CD14-positive monocyte (primary cell): ENCODE data around the gene SPZ1. TPM values are rescaled to one million over a fixed set of nuclear protein-coding genes. Genes with fewer than 3 reads are reported as not detected.

ENCODE experiments used
- DNase-seq, 3 donors: peaks; one replicate each; pipeline ENCODE4 v3.0.0-alpha.2; 2011 to 2022
- H2AFZ ChIP-seq: 2 replicates; pipeline ENCODE4 v1.6.0; 2012; ENCODE audit warnings: mild to moderate bottlenecking, low read depth, low read length, inconsistent platforms; ENCODE audit not compliant: insufficient read depth, poor library complexity, severe bottlenecking
- H3K27ac ChIP-seq, 2 donors: 1 replicate in 1 of 2; 2 replicates in 1 of 2; pipeline ENCODE4 v1.5.1; 2012 to 2013; ENCODE audit warnings: low read length in 2 of 2, control low read depth in 1 of 2, inconsistent platforms in 1 of 2, low read depth in 1 of 2, mild to moderate bottlenecking in 1 of 2
- H3K27me3 ChIP-seq, 2 donors: one replicate each; pipeline versions ENCODE4 v1.6.0 to v1.6.1; 2011 to 2013; ENCODE audit warnings: low read length in 2 of 2; ENCODE audit not compliant: control insufficient read depth in 2 of 2, insufficient read depth in 2 of 2
- H3K36me3 ChIP-seq, 2 donors: replicated peaks in 1 of 2; 1 replicate in 1 of 2; 2 replicates in 1 of 2; pipeline versions ENCODE4 v1.5.1 to v1.6.1; 2012 to 2013; ENCODE audit warnings: low read length in 2 of 2, control low read depth in 1 of 2, inconsistent platforms in 1 of 2, mild to moderate bottlenecking in 1 of 2; ENCODE audit not compliant: insufficient read depth in 2 of 2, control insufficient read depth in 1 of 2
- H3K4me1 ChIP-seq, 2 donors: 1 replicate in 1 of 2; 2 replicates in 1 of 2; pipeline versions ENCODE4 v1.5.1 to v1.6.1; 2012 to 2013; ENCODE audit warnings: low read length in 2 of 2, control low read depth in 1 of 2, inconsistent platforms in 1 of 2, mild to moderate bottlenecking in 1 of 2, moderate library complexity in 1 of 2; ENCODE audit not compliant: insufficient read depth in 2 of 2, control insufficient read depth in 1 of 2
- H3K4me2 ChIP-seq: replicated peaks from 2 replicates; pipeline ENCODE3; 2012; ENCODE audit warnings: low read length, moderate library complexity, mild to moderate bottlenecking; ENCODE audit not compliant: poor library complexity, severe bottlenecking; ENCODE audit errors: extremely low read depth
- H3K4me3 ChIP-seq, 3 experiments: fragments of 200-600 bp in 1 of 3; sonication (generic) in 1 of 3; replicated peaks in 1 of 3; 1 replicate in 2 of 3; 2 replicates in 1 of 3; pipeline ENCODE4 v1.5.1; 2011 to 2013; ENCODE audit warnings: low read length in 3 of 3, mild to moderate bottlenecking in 3 of 3, control low read depth in 2 of 3, low read depth in 2 of 3, inconsistent platforms in 1 of 3, moderate library complexity in 1 of 3
- H3K79me2 ChIP-seq: 2 replicates; pipeline ENCODE4 v1.6.0; 2012; ENCODE audit warnings: mild to moderate bottlenecking, control low read depth, inconsistent platforms, low read length, moderate library complexity; ENCODE audit not compliant: insufficient read depth
- H3K9ac ChIP-seq: 2 replicates; pipeline ENCODE4 v1.6.0; 2017; ENCODE audit warnings: low read length, mild to moderate bottlenecking; ENCODE audit not compliant: insufficient read depth, poor library complexity, severe bottlenecking
- H3K9me3 ChIP-seq, 2 donors: replicated peaks in 1 of 2; 1 replicate in 1 of 2; 2 replicates in 1 of 2; pipeline versions ENCODE4 v1.5.1 to v1.6.1; 2012 to 2013; ENCODE audit warnings: low read length in 2 of 2, control low read depth in 1 of 2; ENCODE audit not compliant: control insufficient read depth in 1 of 2, insufficient read depth in 1 of 2
- H4K20me1 ChIP-seq: 2 replicates; pipeline ENCODE4 v1.6.0; 2012; ENCODE audit warnings: mild to moderate bottlenecking, low read length, control low read depth, moderate library complexity; ENCODE audit not compliant: insufficient read depth
- H3K27ac Mint-ChIP-seq, 7 donors: one replicate each; pipeline ENCODE4 v1.8.0; 2020; ENCODE audit warnings: mild to moderate bottlenecking in 7 of 7, mixed read lengths in 7 of 7, moderate library complexity in 6 of 7, inconsistent platforms in 2 of 7
- H3K27me3 Mint-ChIP-seq, 3 donors: one replicate each; pipeline ENCODE4 v1.8.0; 2021 to 2022; ENCODE audit warnings: low read depth in 3 of 3, mild to moderate bottlenecking in 3 of 3, mixed read lengths in 3 of 3, moderate library complexity in 3 of 3, inconsistent platforms in 1 of 3
- H3K36me3 Mint-ChIP-seq, 2 donors: one replicate each; pipeline ENCODE4 v1.8.0; 2020; ENCODE audit warnings: mixed read lengths in 2 of 2, inconsistent platforms in 1 of 2, mild to moderate bottlenecking in 1 of 2
- H3K4me1 Mint-ChIP-seq: one replicate; pipeline ENCODE4 v1.8.0; 2020; ENCODE audit warnings: mild to moderate bottlenecking, mixed read lengths
- H3K4me3 Mint-ChIP-seq, 2 donors: one replicate each; pipeline ENCODE4 v1.8.0; 2020; ENCODE audit warnings: mild to moderate bottlenecking in 2 of 2, mixed read lengths in 2 of 2, moderate library complexity in 1 of 2
- H3K9me3 Mint-ChIP-seq, 7 donors: one replicate each; pipeline ENCODE4 v1.8.0; 2020 to 2022; ENCODE audit warnings: mixed read lengths in 7 of 7, mild to moderate bottlenecking in 6 of 7, moderate library complexity in 6 of 7, inconsistent platforms in 2 of 7
- CTCF ChIP-seq: fragments of 200-600 bp; IDR thresholded peaks from one replicate; pipeline ENCODE4 v1.8.0; 2022; ENCODE audit warnings: antibody characterized with exemption, mild to moderate bottlenecking
- WGBS: methylation state at CpG from one replicate; pipeline ENCODE4 v1.1.5; 2013; ENCODE audit warnings: missing lambda C conversion rate; ENCODE audit not compliant: insufficient coverage; 5-methylcytosine and 5-hydroxymethylcytosine counted together
- intact Hi-C, 2 donors: fragments of 100-400 bp; cut with micrococcal nuclease; formaldehyde crosslinking; loops; one replicate each; pipeline versions ENCODE4 v1.15.0 to v1.15.1; 2023
- polyA plus RNA-seq, 3 donors: library from polyadenylated mRNA; depleted of rRNA in 1 of 3; unstranded in 2 of 3; stranded (reverse) in 1 of 3; fragments of 300-500 nt in 2 of 3; fragments of >200 nt in 1 of 3; fragmentation: Illumina TruSeq in 2 of 3; gene quantifications; 1 replicate in 2 of 3; 2 replicates in 1 of 3; pipeline ENCODE4 v1.2.3, GENCODE V29; 2012 to 2021

The SPZ1 gene
- polyA plus RNA-seq, 3 donors: not detected

- H4K20me1 ChIP-seq: no peaks in the 10 kb centered on the region
- H3K79me2 ChIP-seq: no peaks in the 10 kb centered on the region
- H3K4me1 ChIP-seq: no peaks in the 10 kb centered on the region
- no peak overlapping the region for H3K4me3 ChIP-seq
- Mint-ChIP-seq H3K27me3 (peaks cover 10 to 19% (median 13%) of the 10 kb centered on the region in 3 donors), H3K36me3 (no peaks in the 10 kb centered on the region), H3K9me3 (peaks cover 0 to 6% (median 2%) of the 10 kb centered on the region in 7 donors), H3K4me3 (no peak overlapping the region), H3K4me1 (no peaks in the 10 kb centered on the region), H3K27ac (no peak overlapping the region)
- no peak overlapping the region for H2AFZ ChIP-seq
- no CpG with 5 or more reads among the region's 1 CpG for WGBS
- no peak for TF ChIP-seq CTCF
- DNase-seq: no peak
- H3K27me3 ChIP-seq: peaks cover 0 to 5% of the 10 kb centered on the region in 2 donors
- H3K36me3 ChIP-seq: no peaks in the 10 kb centered on the region
- no peak overlapping the region for H3K27ac ChIP-seq
- H3K4me2 ChIP-seq: no peak overlapping the region
- H3K9me3 ChIP-seq: no peaks in the 10 kb centered on the region
- intact Hi-C loops: no loop called here
- no peak overlapping the region for H3K9ac ChIP-seq
Observed at GRCh38 chr5:80318212-80318611, 1.6 kb upstream of the SPZ1 start.

GRCh38 chr5:80324912-80325311 lies 5.1 kb downstream of the SPZ1 start:
- Histone ChIP-seq H2AFZ (no peak overlapping the region), H3K9me3 (no peaks in the 10 kb centered on the region), H3K79me2 (no peaks in the 10 kb centered on the region), H3K27ac (no peak overlapping the region), H3K4me3 (no peak overlapping the region), H4K20me1 (no peaks in the 10 kb centered on the region), H3K4me2 (no peak overlapping the region), H3K9ac (no peak overlapping the region), H3K27me3 (no peaks in the 10 kb centered on the region), H3K36me3 (no peaks in the 10 kb centered on the region), H3K4me1 (no peaks in the 10 kb centered on the region)
- no CpG with 5 or more reads among the region's 1 CpG for WGBS
- intact Hi-C loops: no loop called here
- Mint-ChIP-seq H3K9me3 (peaks cover 0 to 4% (median 0%) of the 10 kb centered on the region in 7 donors), H3K27me3 (peaks cover 6 to 12% (median 7%) of the 10 kb centered on the region in 3 donors), H3K27ac (no peak overlapping the region), H3K36me3 (no peaks in the 10 kb centered on the region), H3K4me3 (no peak overlapping the region), H3K4me1 (peaks cover 5% of the 10 kb centered on the region)
- no peak for DNase-seq
- no peak for TF ChIP-seq CTCF
